Measurements from ENCODE around the gene CAMSAP3.

The CAMSAP3 gene

DNA sequence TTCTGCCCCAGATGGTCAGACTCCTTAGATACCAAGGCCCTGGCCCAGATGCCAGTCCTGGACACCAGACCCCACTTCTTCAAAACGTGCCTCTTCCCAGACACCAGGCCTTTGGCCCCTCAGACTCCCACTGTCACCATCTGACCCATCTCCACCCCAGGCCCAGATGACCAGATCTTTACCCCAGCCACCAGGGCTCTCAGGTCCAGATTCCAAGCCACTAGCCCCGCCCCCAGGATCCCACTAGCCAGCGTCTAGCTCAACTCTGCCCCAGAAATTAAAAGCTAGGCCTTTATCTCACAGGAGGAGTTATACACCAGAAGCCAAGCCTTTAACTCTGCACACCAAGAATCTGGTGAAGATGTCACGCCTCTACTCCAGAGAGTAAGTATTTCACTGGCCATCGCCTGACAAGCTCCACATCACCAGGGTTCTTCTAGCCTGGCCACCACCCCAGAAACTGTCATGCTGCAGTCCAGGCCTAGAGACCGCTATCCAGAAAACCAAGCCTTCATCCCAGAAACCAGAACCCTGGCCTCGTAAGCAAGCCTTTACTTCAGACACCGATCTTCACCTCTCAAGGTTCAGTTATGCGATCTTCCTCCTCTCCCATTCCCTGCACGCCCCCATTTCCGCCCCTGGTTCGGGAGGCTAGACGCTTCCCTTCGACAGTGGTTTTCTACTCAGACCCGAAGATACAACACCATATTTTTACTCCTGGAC lies 33.1 kb downstream of the CAMSAP3 start:
- peaks cover 10% of the 10 kb centered on the region for H3K36me3 ChIP-seq (ENCODE audit: control insufficient read depth, insufficient read depth, low read length)
- no peaks in the 10 kb centered on the region for H3K27me3 ChIP-seq (replicated peaks; ENCODE audit: control insufficient read depth, insufficient read depth, low read length)
- TF ChIP-seq, protein P1, sequence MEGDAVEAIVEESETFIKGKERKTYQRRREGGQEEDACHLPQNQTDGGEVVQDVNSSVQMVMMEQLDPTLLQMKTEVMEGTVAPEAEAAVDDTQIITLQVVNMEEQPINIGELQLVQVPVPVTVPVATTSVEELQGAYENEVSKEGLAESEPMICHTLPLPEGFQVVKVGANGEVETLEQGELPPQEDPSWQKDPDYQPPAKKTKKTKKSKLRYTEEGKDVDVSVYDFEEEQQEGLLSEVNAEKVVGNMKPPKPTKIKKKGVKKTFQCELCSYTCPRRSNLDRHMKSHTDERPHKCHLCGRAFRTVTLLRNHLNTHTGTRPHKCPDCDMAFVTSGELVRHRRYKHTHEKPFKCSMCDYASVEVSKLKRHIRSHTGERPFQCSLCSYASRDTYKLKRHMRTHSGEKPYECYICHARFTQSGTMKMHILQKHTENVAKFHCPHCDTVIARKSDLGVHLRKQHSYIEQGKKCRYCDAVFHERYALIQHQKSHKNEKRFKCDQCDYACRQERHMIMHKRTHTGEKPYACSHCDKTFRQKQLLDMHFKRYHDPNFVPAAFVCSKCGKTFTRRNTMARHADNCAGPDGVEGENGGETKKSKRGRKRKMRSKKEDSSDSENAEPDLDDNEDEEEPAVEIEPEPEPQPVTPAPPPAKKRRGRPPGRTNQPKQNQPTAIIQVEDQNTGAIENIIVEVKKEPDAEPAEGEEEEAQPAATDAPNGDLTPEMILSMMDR (IDR thresholded peaks at IDR 0.05; ENCODE audit: insufficient read depth, low read length, poor library complexity, severe bottlenecking) = no peak
- peak overlapping the region; percentile 95 for H3K4me3 ChIP-seq (replicated peaks; ENCODE audit: low read depth, low read length)
- DNase-seq (ENCODE audit: extremely low read depth, insufficient read length) = no peak

DNA sequence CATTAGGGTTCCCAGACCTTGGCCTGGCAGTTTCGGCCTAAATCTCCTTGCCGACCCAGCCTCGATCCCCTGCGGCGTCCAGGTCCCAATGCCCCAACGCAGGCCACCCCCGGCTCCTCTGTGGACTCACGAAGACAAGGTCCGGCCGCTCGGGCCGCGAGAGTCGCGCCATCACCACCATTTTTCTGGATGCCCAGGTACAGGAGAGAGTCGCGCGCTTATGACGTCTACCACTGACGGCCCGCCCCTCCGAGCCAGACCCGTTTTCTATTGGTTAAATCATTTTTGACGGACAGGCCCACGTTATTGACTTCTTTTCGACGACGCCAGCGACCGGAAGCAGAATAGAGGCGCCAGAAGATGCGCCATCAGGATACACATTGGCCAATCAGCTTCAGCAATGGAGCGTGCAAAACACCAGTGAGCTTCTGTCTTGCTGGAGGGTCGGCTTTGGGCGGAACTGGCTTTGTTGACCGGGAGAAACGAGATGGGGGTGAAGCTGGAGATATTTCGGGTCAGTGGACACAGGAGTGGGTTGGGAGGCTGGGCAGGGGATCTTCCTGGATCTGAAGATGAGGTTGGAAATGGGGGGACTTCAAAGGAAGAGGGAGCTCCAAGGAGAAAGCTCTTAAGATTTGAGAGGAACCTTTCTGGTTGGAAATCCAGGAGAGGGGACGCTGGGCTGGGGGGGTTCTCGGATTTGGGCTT lies 33.8 kb downstream of the CAMSAP3 start, which contains the start of the genes PET100 and XAB2:
Gene PET100 (plus strand): TSS at position 447 of the 708 bp plus-strand sequence. CDS start 41 bp downstream, at position 488.
Gene XAB2 (minus strand): TSS at position 199 of the 708 bp plus-strand sequence. CDS start 18 bp downstream, at position 181.
- TF ChIP-seq, protein P1 (IDR thresholded peaks at IDR 0.05; ENCODE audit: insufficient read depth, low read length, poor library complexity, severe bottlenecking) = no peak
- Histone ChIP-seq H3K27me3 (replicated peaks; ENCODE audit: control insufficient read depth, insufficient read depth, low read length) (no peaks in the 10 kb centered on the region), H3K36me3 (ENCODE audit: control insufficient read depth, insufficient read depth, low read length) (peaks cover 10% of the 10 kb centered on the region), H3K4me3 (replicated peaks; ENCODE audit: low read depth, low read length) (peak within 1 kb of the TSS; percentile 95)
- DNase-seq (ENCODE audit: extremely low read depth, insufficient read length) = peak; percentile 94

DNA sequence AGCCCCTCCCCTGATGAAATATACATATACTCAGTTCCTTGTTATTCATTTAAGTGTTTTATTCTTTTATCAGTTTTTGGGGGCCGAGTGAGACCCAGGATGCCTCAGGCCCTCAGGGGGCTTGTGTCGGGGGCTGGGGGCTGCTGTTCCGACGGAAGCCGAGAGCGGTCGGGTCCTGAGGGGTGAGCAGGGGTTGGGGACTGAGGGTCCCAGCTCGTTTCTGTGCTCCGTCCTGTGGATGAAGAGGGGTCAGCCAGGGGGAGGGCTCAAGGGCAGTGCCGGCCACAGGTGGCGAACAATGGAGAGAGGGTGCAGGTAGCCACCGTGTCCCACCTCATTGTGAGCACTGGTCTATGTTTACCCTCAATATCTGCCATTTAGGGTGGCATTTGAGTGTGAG lies 35.9 kb downstream of the CAMSAP3 start:
- H3K36me3 ChIP-seq (ENCODE audit: control insufficient read depth, insufficient read depth, low read length) = peaks cover 3% of the 10 kb centered on the region
- no peaks in the 10 kb centered on the region for H3K27me3 ChIP-seq (replicated peaks; ENCODE audit: control insufficient read depth, insufficient read depth, low read length)
- TF ChIP-seq, protein P1 (IDR thresholded peaks at IDR 0.05; ENCODE audit: insufficient read depth, low read length, poor library complexity, severe bottlenecking) = no peak
- no peak overlapping the region for H3K4me3 ChIP-seq (replicated peaks; ENCODE audit: low read depth, low read length)
- DNase-seq (ENCODE audit: extremely low read depth, insufficient read length) = no peak

DNA sequence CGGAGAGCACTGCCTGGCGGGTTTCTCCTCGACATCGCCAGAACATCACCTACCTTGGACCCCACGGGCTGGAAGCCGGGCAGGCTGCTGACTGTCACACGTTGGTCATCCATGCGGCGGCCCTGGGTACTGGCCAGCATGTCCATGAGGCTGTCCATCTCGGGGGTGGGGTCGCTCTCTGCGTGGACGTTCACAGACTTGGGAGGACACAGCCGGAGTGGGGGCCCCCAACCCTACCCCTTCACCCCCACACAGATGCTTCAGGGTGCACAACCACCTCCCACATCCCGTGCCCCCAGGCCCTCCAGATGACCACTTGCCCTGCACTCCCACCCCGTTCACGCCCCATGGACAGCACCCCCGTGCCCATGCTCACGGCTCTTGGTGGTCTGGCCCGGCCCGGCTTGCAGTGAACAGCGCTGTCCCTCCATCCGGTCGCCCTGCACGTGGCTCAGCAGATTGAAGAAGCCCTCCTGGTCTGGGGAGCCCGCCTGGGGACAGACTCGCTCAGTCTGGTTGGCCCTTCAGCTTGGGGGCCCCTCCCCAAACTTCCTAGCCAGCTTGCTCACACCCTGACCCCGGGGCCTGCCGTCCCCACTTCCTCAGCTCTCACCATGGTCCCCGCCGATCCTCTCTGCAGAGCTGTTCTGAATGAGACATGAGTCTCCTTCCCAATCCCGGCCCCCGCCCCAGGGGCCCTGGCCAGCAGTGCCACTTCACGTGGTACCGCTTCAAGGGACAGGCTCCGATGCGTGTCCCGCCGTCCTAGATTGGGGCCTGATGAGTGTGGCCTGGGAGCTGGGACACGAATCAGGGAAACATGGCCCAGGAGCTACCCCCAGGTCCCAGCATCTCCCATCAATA lies 36.9 kb downstream of the CAMSAP3 start:
- H3K36me3 ChIP-seq (ENCODE audit: control insufficient read depth, insufficient read depth, low read length) = peaks cover 2% of the 10 kb centered on the region; the same call in 1 of the 2 replicates
- H3K27me3 ChIP-seq (replicated peaks; ENCODE audit: control insufficient read depth, insufficient read depth, low read length) = no peaks in the 10 kb centered on the region
- DNase-seq (ENCODE audit: extremely low read depth, insufficient read length) = no peak
- H3K4me3 ChIP-seq (replicated peaks; ENCODE audit: low read depth, low read length) = no peak overlapping the region
- TF ChIP-seq, protein P1 (IDR thresholded peaks at IDR 0.05; ENCODE audit: insufficient read depth, low read length, poor library complexity, severe bottlenecking) = no peak

DNA sequence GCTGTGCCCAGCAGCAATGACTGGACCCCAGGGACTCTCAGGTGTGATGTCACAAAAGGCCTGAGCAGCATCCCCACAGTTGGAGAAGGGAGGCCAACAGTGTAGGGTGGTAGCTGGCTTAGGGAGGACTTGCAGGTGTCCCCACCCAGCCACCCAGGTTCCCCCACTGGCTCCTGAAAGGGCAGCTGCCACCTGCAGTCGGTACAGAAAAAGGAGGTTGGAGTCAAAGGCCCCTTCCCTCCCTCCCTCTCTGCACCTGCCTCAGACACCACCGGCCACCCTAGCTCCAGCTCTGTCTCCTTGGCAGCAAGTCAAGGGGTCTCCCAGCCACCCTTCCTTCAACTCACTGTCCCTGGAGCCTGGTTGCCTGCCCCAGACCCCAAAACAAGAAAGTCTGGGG lies 38.0 kb downstream of the CAMSAP3 start, which contains the start of gene PCP2:
Gene PCP2 (minus strand): TSS at position 22 of the 400 bp plus-strand sequence. CDS start 262 bp downstream, outside the sequence.
- TF ChIP-seq, protein P1 (IDR thresholded peaks at IDR 0.05; ENCODE audit: insufficient read depth, low read length, poor library complexity, severe bottlenecking) = no peak
- Histone ChIP-seq H3K36me3 (ENCODE audit: control insufficient read depth, insufficient read depth, low read length) (peaks cover 1% of the 10 kb centered on the region; the same call in 1 of the 2 replicates), H3K4me3 (replicated peaks; ENCODE audit: low read depth, low read length) (no peak within 1 kb of the TSS), H3K27me3 (replicated peaks; ENCODE audit: control insufficient read depth, insufficient read depth, low read length) (no peaks in the 10 kb centered on the region)
- no peak for DNase-seq (ENCODE audit: extremely low read depth, insufficient read length)
